ENCODE measurements around the gene ABCD4.

GRCh38 chr14:74324931-74325361 is 22.2 kb upstream of the ABCD4 start:
- TF ChIP-seq CTCF (conservative IDR thresholded peaks at IDR 0.05; ENCODE audit: low read depth, low read length) (peak; percentile 71), EZH2 (IDR thresholded peaks at IDR 0.05; ENCODE audit: borderline replicate concordance, low read depth, low read length, poor library complexity, severe bottlenecking) (no peak)

Data from A673 (cell line).